WTC11 (cell line): ENCODE measurements around the gene TEX26.

ENCODE experiments used
- CREB1 ChIP-seq: sonication (generic); formaldehyde crosslinking; IDR thresholded peaks from 2 replicates; pipeline ENCODE4 v1.8.0; 2023; ENCODE audit warnings: mild to moderate bottlenecking, missing genetic modification reagents
- IRF2 ChIP-seq: sonication (generic); formaldehyde crosslinking; IDR thresholded peaks from 2 replicates; pipeline ENCODE4 v1.8.0; 2022; ENCODE audit warnings: low read depth, missing genetic modification reagents, borderline replicate concordance
- NFE2L1 ChIP-seq: sonication (generic); formaldehyde crosslinking; IDR thresholded peaks from 2 replicates; pipeline ENCODE4 v1.8.1; 2023; ENCODE audit warnings: missing genetic modification reagents
- NR2C2 ChIP-seq: sonication (generic); formaldehyde crosslinking; IDR thresholded peaks from 2 replicates; pipeline ENCODE4 v1.8.0; 2022; ENCODE audit warnings: mild to moderate bottlenecking, missing genetic modification reagents
- SMAD3 ChIP-seq: sonication (generic); formaldehyde crosslinking; IDR thresholded peaks from 2 replicates; pipeline ENCODE4 v1.8.0; 2022; ENCODE audit warnings: missing genetic modification reagents, mild to moderate bottlenecking, borderline replicate concordance
- ZNF232 ChIP-seq: sonication (generic); formaldehyde crosslinking; IDR thresholded peaks from 2 replicates; pipeline ENCODE4 v1.8.0; 2022; ENCODE audit warnings: mild to moderate bottlenecking, missing genetic modification reagents
- TF ChIP-seq, protein P1 (sequence below): sonication (generic); formaldehyde crosslinking; IDR thresholded peaks from 2 replicates; pipeline ENCODE4 v1.8.0; 2023; ENCODE audit warnings: mild to moderate bottlenecking, missing genetic modification reagents
- TF ChIP-seq, protein P2 (sequence below): fragments of 200-600 bp; IDR thresholded peaks from 2 replicates; pipeline ENCODE4 v1.8.0; 2022; ENCODE audit warnings: antibody characterized with exemption
- TF ChIP-seq, protein P3 (sequence below): sonication (generic); formaldehyde crosslinking; IDR thresholded peaks from 2 replicates; pipeline ENCODE4 v1.8.0; 2022; ENCODE audit warnings: mild to moderate bottlenecking, missing genetic modification reagents

DNA sequence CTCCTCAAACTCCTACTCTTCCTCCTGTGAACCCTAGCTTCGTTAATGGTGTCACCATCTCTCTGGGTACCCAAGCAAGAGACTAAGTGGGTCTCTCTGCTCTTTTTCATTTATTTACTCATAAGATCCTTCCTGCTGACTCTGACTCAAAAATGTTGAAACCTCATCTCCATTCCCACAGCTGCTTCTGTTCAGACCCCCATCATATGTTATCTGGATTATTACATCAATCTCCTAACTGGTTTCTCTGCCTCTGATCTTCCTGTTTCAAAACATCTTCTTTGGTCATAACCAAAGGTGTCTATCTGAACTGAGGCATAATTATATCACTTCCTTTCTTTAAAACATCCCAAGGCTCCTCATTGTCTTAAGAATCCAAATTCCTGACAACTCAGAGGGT, 28.4 kb upstream of the TEX26 start:
- no peak for TF ChIP-seq NR2C2 (CRISPR knock-in tag)
- no peak for TF ChIP-seq CREB1 (CRISPR knock-in tag)
- TF ChIP-seq SMAD3 = no peak
- TF ChIP-seq, protein P1, sequence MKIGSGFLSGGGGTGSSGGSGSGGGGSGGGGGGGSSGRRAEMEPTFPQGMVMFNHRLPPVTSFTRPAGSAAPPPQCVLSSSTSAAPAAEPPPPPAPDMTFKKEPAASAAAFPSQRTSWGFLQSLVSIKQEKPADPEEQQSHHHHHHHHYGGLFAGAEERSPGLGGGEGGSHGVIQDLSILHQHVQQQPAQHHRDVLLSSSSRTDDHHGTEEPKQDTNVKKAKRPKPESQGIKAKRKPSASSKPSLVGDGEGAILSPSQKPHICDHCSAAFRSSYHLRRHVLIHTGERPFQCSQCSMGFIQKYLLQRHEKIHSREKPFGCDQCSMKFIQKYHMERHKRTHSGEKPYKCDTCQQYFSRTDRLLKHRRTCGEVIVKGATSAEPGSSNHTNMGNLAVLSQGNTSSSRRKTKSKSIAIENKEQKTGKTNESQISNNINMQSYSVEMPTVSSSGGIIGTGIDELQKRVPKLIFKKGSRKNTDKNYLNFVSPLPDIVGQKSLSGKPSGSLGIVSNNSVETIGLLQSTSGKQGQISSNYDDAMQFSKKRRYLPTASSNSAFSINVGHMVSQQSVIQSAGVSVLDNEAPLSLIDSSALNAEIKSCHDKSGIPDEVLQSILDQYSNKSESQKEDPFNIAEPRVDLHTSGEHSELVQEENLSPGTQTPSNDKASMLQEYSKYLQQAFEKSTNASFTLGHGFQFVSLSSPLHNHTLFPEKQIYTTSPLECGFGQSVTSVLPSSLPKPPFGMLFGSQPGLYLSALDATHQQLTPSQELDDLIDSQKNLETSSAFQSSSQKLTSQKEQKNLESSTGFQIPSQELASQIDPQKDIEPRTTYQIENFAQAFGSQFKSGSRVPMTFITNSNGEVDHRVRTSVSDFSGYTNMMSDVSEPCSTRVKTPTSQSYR (CRISPR knock-in tag) = no peak
- TF ChIP-seq, protein P2, sequence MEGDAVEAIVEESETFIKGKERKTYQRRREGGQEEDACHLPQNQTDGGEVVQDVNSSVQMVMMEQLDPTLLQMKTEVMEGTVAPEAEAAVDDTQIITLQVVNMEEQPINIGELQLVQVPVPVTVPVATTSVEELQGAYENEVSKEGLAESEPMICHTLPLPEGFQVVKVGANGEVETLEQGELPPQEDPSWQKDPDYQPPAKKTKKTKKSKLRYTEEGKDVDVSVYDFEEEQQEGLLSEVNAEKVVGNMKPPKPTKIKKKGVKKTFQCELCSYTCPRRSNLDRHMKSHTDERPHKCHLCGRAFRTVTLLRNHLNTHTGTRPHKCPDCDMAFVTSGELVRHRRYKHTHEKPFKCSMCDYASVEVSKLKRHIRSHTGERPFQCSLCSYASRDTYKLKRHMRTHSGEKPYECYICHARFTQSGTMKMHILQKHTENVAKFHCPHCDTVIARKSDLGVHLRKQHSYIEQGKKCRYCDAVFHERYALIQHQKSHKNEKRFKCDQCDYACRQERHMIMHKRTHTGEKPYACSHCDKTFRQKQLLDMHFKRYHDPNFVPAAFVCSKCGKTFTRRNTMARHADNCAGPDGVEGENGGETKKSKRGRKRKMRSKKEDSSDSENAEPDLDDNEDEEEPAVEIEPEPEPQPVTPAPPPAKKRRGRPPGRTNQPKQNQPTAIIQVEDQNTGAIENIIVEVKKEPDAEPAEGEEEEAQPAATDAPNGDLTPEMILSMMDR = no peak
- TF ChIP-seq IRF2 (CRISPR knock-in tag) = no peak
- TF ChIP-seq, protein P3, sequence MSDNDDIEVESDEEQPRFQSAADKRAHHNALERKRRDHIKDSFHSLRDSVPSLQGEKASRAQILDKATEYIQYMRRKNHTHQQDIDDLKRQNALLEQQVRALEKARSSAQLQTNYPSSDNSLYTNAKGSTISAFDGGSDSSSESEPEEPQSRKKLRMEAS = no peak
- no peak for TF ChIP-seq ZNF232 (CRISPR knock-in tag)
- no peak for TF ChIP-seq NFE2L1
